ENCODE results near the gene BRIP1.
"Not testable (repeated sequence)": the region's sequence is repeated elsewhere in the genome, so short reads cannot be mapped to it uniquely, and the experiment has no call there.

BRIP1 gene

GRCh38 chr17:61754124-61754523 lies 109.2 kb downstream of the BRIP1 start:
- no peak for DNase-seq

- no peak for DNase-seq
Measured at GRCh38 chr17:61753696-61754095, 109.6 kb downstream of the BRIP1 start.

- DNase-seq = no peak
Measured at GRCh38 chr17:61750656-61751055, 112.7 kb downstream of the BRIP1 start.

GRCh38 chr17:61749823-61750404 lies 113.4 kb downstream of the BRIP1 start:
- DNase-seq = no peak

- DNase-seq = no peak
Measured at GRCh38 chr17:61746248-61746985, 116.9 kb downstream of the BRIP1 start.

- DNase-seq = no peak
Measured at GRCh38 chr17:61744804-61745203, 118.5 kb downstream of the BRIP1 start.

- no peak for DNase-seq
Measured at GRCh38 chr17:61744252-61744651, 119.1 kb downstream of the BRIP1 start.

GRCh38 chr17:61743766-61744165 lies 119.6 kb downstream of the BRIP1 start:
- no peak for DNase-seq

GRCh38 chr17:61739002-61739401 lies 124.3 kb downstream of the BRIP1 start:
- DNase-seq = no peak

DNA sequence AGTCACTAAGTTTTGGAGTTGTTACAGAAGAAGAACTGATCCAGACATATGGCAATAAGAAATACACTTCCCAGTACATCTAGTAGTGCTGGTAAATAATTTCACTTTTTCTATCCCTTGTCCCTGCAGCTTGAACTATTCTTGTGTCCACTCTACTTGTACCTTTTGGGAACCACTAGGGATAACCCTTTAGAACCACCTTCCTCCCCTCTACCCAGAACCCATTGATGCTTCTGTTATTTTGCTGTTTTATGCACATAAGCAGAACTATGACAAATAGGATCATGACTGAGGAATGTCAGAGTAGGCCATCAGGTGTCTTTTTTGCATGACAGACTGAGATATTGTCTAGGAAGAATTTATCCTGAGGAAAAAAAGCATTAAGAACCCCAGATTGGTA lies 125.1 kb downstream of the BRIP1 start:
- DNase-seq = no peak

GRCh38 chr17:61737820-61738219 lies 125.5 kb downstream of the BRIP1 start:
- no peak for DNase-seq

- DNase-seq = no peak
Measured at GRCh38 chr17:61736438-61736837, 126.9 kb downstream of the BRIP1 start.

GRCh38 chr17:61735807-61736206 lies 127.5 kb downstream of the BRIP1 start:
- no peak for DNase-seq

DNA sequence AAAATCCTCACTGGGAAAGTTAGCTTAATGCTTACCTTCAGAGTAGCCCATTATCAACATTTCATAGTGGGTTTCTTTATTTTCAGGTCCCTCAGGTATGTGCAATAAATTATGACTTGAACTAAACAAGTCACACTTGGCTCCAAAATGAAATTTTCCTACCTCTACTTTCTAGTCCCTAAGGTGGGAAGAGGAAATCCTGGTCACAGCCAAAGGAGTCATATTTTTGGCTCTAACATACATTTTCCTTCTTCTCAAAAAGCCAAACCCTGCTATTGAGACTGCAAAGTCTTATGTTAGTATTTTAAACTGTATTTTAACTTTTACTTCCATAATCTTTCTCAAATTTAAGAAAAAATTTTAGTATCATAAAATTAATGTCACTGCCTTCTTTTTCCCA lies 128.9 kb downstream of the BRIP1 start:
- DNase-seq = no peak

- no peak for DNase-seq
Measured at GRCh38 chr17:61734012-61734411, 129.3 kb downstream of the BRIP1 start.

- DNase-seq = no peak
Measured at GRCh38 chr17:61733021-61733420, 130.3 kb downstream of the BRIP1 start.

GRCh38 chr17:61732169-61732568 lies 131.2 kb downstream of the BRIP1 start:
- no peak for DNase-seq

DNA sequence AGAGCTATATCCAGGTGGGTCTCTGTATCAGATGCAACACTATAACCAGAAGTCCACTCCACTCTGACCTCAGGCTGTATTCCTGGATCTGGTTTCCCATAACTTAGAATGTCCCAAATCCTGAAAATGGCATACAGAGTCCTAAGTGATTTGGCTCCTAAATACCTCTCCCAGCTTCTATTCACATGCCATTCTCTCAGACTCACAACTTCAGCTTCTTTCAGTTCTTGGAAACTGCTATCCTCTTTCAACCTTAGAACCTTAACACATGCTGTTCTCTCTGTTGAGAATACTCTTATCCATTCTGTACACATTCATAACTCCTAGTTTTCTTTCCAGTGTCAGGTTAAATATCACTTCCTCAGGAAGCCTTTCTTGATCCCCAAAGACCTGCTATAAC lies 132.0 kb downstream of the BRIP1 start:
- DNase-seq = no peak

GRCh38 chr17:61729690-61730268 lies 133.5 kb downstream of the BRIP1 start:
- no peak for DNase-seq

DNA sequence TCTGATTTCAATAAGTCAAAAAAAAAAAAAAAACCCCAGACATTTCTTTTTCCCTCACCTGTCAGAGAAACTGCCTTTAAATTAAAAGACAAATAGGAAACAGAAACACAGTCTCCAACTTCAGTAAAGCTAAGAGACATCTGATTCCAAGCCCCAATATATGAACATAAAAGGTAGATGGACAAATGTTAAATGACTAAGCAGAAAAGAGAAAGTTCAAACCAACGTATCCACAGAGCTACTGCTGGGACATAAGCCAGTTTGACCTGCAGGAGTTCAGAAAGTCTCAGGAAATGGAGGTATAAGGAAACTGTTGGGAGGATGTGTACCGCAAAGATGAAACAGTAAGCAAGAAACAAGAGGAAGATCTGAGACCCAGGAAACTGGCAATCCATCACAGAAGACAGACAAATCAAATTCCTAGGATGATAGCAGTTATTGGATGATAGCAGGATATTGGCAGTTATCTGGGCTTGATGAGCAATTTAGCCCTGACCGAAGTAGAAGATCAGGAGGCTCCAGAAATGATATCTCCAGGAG lies 135.0 kb downstream of the BRIP1 start:
- DNase-seq = no peak

GRCh38 chr17:61727798-61728197 lies 135.5 kb downstream of the BRIP1 start:
- not testable (repeated sequence) for DNase-seq

DNA sequence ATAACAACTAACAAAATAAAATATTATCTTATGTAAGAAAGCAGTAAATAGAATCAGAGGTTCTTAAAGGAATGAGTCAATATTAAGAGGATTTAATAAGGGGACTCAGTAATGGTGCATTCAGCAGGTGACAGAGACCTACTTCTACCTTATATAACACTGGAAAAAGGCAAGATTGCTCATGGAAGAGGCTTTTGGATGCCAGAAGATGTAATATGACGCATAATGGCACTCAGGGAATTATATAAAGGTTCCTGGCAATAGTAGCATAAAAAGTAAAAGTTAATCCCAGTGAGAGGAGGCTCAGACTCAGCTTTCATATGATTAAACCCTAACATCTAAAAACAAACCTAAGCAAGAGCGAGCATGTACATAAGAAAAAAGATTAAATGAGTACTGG lies 136.4 kb downstream of the BRIP1 start:
- DNase-seq = no peak

DNA sequence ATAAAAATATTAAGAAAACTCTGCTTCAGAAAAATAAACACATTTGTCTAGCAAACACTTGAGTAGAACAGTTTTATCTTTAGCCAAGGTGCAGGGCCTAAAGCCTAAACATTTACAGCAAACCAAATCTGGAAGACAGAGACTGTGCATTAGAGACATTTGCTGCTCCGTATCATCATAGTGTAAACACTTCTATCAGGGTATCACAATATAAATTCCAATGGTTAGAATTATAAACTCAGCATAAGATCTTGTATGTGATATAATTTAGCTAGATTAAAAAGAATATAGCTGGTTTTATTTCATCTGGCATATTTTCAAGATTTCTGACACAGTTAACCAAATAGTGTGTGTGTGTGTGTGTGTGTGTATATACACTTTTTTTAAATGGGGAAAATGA lies 138.6 kb downstream of the BRIP1 start:
- no peak for DNase-seq

DNA sequence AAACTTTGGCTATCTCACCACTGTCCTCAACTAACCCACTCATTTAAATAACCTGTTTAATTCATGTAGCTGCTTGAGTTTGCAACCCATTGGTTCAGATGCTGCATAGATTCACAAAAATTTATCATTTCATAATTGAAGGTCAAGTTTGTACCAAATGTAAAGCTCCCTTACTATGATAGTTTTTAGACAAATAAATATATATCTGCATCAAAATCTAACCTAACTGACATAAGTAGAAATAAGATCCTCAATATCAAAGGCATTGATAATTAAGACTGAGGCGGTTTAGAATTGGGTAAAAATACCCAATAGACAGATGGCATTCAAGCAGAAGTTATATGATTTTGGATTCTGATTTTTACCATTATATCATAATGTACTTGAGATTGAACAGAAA lies 139.4 kb downstream of the BRIP1 start:
- DNase-seq = no peak
